KMS-11 (cell line): ENCODE measurements around the gene OBSCN.

Experiments used
- H2AFZ ChIP-seq: fragments of 200-600 bp; sonication (generic); 2 replicates; pipeline ENCODE4 v1.6.1; 2016; ENCODE audit warnings: antibody characterized with exemption, mixed run types, low read depth
- H3K27ac ChIP-seq: fragments of 200-600 bp; sonication (generic); 2 replicates; pipeline ENCODE4 v1.6.1; 2016; ENCODE audit warnings: mild to moderate bottlenecking, mixed run types
- H3K27me3 ChIP-seq: fragments of 200-600 bp; sonication (generic); 2 replicates; pipeline ENCODE4 v1.6.1; 2017; ENCODE audit warnings: mild to moderate bottlenecking, low read depth, mixed run types, moderate library complexity; ENCODE audit not compliant: insufficient read depth
- H3K36me3 ChIP-seq: fragments of 200-600 bp; sonication (generic); 2 replicates; pipeline ENCODE4 v1.6.1; 2017; ENCODE audit warnings: mild to moderate bottlenecking, mixed run types; ENCODE audit not compliant: insufficient read depth
- H3K4me1 ChIP-seq: fragments of 200-600 bp; sonication (generic); 2 replicates; pipeline ENCODE4 v1.6.1; 2016; ENCODE audit warnings: mild to moderate bottlenecking, low read depth, mixed run types; ENCODE audit not compliant: poor library complexity, severe bottlenecking
- H3K4me2 ChIP-seq: fragments of 200-600 bp; sonication (generic); 2 replicates; pipeline ENCODE4 v1.7.0; 2016; ENCODE audit warnings: mild to moderate bottlenecking, mixed run types
- H3K4me3 ChIP-seq: fragments of 200-600 bp; sonication (generic); IDR thresholded peaks from 2 replicates; pipeline ENCODE4 v1.6.1; 2017; ENCODE audit warnings: low read depth, low read length, mixed read lengths; ENCODE audit not compliant: insufficient read depth
- H3K79me2 ChIP-seq: fragments of 200-600 bp; sonication (generic); 2 replicates; pipeline ENCODE4 v1.6.1; 2016; ENCODE audit warnings: low read depth, mixed run types; ENCODE audit not compliant: insufficient read depth
- H3K9ac ChIP-seq: fragments of 200-600 bp; sonication (generic); 2 replicates; pipeline ENCODE4 v1.6.1; 2016; ENCODE audit warnings: mild to moderate bottlenecking, mixed run types
- H4K20me1 ChIP-seq: fragments of 200-600 bp; sonication (generic); 2 replicates; pipeline ENCODE4 v1.6.1; 2016; ENCODE audit warnings: mild to moderate bottlenecking, mixed run types; ENCODE audit not compliant: insufficient read depth
- TF ChIP-seq, protein P1 (sequence below): fragments of 200-600 bp; sonication (generic); conservative IDR thresholded peaks from 2 replicates; pipeline ENCODE4 v1.6.1; 2017; ENCODE audit warnings: low read depth, mild to moderate bottlenecking, antibody characterized with exemption, low read length, moderate library complexity, mixed read lengths

The OBSCN gene

DNA sequence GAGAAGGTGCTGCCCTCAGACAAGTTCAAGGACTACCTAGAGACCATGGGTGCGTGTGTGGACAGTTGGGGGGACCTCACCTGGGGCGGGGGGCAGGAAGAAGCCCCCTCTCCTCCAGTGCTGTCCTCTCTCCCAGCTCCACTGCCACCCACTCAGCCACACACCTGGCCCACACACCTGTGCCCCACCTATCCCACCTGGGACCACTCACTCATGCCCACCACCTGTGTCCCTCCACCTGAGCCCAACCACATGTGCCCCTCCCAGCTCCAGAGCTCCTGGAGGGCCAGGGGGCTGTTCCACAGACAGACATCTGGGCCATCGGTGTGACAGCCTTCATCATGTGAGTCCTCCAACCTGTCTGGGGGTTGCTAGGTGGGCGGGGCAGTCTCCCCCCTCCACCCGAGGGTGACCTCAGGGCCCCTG is 169.8 kb downstream of the OBSCN start:
- Histone ChIP-seq H3K9ac (no peak overlapping the region), H3K27me3 (no peaks in the 10 kb centered on the region), H3K36me3 (no peaks in the 10 kb centered on the region), H3K79me2 (no peaks in the 10 kb centered on the region), H3K27ac (no peak overlapping the region), H3K4me1 (no peaks in the 10 kb centered on the region), H2AFZ (no peak overlapping the region), H4K20me1 (no peaks in the 10 kb centered on the region), H3K4me3 (no peak overlapping the region), H3K4me2 (no peak overlapping the region)
- TF ChIP-seq, protein P1, sequence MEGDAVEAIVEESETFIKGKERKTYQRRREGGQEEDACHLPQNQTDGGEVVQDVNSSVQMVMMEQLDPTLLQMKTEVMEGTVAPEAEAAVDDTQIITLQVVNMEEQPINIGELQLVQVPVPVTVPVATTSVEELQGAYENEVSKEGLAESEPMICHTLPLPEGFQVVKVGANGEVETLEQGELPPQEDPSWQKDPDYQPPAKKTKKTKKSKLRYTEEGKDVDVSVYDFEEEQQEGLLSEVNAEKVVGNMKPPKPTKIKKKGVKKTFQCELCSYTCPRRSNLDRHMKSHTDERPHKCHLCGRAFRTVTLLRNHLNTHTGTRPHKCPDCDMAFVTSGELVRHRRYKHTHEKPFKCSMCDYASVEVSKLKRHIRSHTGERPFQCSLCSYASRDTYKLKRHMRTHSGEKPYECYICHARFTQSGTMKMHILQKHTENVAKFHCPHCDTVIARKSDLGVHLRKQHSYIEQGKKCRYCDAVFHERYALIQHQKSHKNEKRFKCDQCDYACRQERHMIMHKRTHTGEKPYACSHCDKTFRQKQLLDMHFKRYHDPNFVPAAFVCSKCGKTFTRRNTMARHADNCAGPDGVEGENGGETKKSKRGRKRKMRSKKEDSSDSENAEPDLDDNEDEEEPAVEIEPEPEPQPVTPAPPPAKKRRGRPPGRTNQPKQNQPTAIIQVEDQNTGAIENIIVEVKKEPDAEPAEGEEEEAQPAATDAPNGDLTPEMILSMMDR, result no peak

DNA sequence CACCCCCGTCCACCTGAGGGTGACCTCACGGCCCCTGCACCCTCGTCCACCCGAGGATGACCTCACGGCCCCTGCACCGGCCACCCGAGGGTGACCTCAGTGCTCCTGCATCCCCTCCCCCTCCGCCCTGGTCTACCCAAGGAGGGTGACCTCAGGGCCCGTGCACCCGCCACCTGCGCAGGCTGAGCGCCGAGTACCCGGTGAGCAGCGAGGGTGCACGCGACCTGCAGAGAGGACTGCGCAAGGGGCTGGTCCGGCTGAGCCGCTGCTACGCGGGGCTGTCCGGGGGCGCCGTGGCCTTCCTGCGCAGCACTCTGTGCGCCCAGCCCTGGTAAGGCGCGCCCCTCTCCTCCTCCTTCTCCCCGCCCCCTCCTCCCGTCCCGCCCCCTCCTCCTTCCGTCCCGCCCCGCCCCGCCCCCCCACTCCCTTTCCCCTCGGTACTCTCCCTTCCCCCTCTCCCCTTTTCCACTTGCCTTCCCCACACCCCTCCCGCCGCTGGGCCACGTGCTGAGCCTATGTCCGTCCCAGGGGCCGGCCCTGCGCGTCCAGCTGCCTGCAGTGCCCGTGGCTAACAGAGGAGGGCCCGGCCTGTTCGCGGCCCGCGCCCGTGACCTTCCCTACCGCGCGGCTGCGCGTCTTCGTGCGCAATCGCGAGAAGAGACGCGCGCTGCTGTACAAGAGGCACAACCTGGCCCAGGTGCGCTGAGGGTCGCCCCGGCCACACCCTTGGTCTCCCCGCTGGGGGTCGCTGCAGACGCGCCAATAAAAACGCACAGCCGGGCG is 170.4 kb downstream of the OBSCN start:
- Histone ChIP-seq H3K9ac (no peak overlapping the region), H2AFZ (no peak overlapping the region; the same call in 1 of the 2 replicates), H4K20me1 (no peaks in the 10 kb centered on the region), H3K4me3 (no peak overlapping the region), H3K36me3 (no peaks in the 10 kb centered on the region), H3K27me3 (no peaks in the 10 kb centered on the region), H3K27ac (no peak overlapping the region), H3K4me2 (no peak overlapping the region), H3K4me1 (no peaks in the 10 kb centered on the region), H3K79me2 (no peaks in the 10 kb centered on the region)
- TF ChIP-seq, protein P1, result 0 out of 2 replicates have a peak, but pooled peaks have one; percentile 19

DNA sequence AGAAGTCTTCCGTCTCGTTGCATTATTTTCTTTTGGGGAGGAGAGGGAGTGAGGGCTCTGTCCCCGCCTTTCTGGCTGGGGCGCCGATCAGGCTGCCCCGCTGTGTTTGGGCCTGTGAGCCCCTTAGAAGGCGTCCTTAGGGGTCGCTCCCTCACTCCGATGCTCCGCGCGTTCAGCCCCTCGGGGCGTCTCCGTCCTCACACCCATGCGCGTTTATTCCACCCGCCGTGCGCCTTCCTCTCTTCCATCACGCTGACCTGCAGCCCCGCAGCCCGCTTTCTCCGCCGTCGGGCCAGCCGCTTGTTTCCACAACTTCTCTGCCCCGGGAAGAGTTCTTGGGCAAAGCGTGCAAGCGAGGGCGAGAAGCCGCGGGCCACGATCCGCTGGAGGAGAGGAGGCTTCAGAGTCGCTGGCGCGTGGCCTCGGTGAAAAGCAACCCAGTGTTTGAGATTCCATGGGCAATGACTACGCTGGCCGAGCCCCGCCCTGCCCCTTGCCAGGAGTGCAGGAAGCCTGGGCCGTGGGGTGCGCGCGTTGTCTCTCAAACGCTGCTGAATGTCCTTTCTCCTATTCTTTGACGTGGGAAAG is 171.1 kb downstream of the OBSCN start:
- Histone ChIP-seq H4K20me1 (no peaks in the 10 kb centered on the region), H3K79me2 (no peaks in the 10 kb centered on the region), H3K27me3 (no peaks in the 10 kb centered on the region), H2AFZ (no peak overlapping the region; the same call in 1 of the 2 replicates), H3K4me3 (no peak overlapping the region), H3K4me1 (no peaks in the 10 kb centered on the region), H3K4me2 (no peak overlapping the region), H3K9ac (no peak overlapping the region), H3K36me3 (no peaks in the 10 kb centered on the region), H3K27ac (no peak overlapping the region)
- TF ChIP-seq, protein P1, result no peak

DNA sequence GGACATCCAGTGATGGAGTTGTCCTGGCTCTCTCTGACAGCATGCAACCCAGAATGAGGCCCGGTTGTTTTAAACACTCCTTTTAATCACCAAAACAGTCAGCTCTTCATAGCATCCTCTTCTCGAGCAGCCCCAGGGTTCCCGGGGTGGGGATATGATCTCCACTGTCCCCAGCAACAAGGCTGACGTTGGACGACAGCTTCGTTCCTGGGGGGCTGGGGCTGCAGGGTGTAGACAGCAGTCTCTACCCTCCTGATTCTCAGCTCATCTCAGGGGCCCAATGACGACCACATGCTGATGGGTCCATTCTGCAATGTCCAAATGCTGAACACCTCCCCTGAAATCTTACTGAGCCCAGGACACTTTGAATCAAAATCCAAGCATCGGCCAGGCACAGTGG is 171.8 kb downstream of the OBSCN start:
- Histone ChIP-seq H3K4me2 (no peak overlapping the region), H3K27ac (no peak overlapping the region), H3K79me2 (no peaks in the 10 kb centered on the region), H3K27me3 (no peaks in the 10 kb centered on the region), H3K36me3 (no peaks in the 10 kb centered on the region), H3K4me1 (no peaks in the 10 kb centered on the region), H4K20me1 (no peaks in the 10 kb centered on the region), H3K9ac (no peak overlapping the region), H2AFZ (no peak overlapping the region), H3K4me3 (no peak overlapping the region)
- TF ChIP-seq, protein P1, result no peak
